ENCODE data around the gene GRIK4.

Gene GRIK4

DNA sequence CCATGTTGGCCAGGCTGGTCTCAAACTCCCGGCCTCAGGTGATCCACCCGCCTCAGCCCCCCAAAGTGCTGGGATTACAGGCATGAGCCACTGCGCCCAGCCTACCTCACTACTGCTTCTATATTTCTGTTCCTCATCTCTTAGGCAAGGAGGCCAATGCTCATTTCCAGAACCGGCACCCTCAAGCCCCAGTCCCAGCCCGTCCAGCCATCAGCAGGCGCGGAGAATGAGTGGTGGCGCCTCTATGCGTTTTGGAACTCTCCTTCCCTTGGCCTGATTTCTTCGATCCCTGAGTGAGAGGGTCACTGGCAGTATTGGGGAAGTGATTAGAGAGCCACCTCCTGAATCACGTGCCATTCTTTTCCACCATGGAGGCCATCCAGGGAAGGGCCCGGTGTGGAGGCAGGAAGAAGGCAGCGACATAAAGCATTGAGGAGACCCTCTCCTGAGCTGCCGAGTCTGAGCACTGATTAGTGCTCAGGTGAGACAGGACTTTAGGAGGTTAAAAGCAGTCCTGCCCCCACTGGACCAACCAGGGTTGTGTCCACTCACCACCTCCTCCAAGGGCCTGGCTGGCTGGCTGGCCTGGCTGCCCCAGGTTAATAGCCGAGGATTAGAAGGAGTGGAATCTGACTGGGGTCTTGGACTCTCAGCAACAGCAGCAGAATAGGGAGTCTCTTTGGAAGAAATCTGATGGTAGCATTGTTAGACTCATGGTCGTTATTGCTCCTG is 8.7 kb downstream of the GRIK4 start:
- Histone ChIP-seq H3K9me3 (ENCODE audit: low read length) (no peaks in the 10 kb centered on the region), H3K9ac (ENCODE audit: low read length) (no peak overlapping the region), H3K27me3 (ENCODE audit: control insufficient read depth in 1 of 2, insufficient read depth in 2 of 2, low read length in 2 of 2) (peaks cover 0 to 4% of the 10 kb centered on the region in 2 donors), H3K4me3 (ENCODE audit: low read depth in 1 of 2, low read length in 2 of 2) (no peak overlapping the region), H3K36me3 (ENCODE audit: insufficient read depth, low read length) (no peaks in the 10 kb centered on the region), H3K4me1 (ENCODE audit: insufficient read depth, low read length) (no peaks in the 10 kb centered on the region), H3K27ac (ENCODE audit: low read depth, low read length) (no peak overlapping the region)

DNA sequence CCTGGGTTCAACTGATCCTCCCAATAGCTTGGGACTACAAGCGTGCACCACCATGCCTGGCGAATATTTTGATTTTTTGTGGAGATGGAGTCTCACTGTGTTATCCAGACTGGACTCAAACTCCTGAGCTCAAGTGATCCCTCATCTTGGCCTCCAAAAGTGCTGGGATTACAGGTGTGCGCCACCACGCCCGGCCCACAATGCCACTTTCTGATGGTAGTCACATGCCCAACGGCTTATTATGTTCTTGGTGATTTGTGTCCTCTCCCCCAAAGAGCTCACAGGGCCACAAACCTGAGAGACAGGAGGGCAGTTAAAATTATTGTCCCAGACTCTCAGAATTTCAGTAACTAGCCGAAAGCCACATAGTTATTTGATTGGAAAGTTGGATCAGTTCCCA is 9.6 kb downstream of the GRIK4 start:
- no peaks in the 10 kb centered on the region for H3K36me3 ChIP-seq (ENCODE audit: insufficient read depth, low read length)
- H3K9ac ChIP-seq (ENCODE audit: low read length), result no peak overlapping the region
- no peaks in the 10 kb centered on the region for H3K4me1 ChIP-seq (ENCODE audit: insufficient read depth, low read length)
- H3K27ac ChIP-seq (ENCODE audit: low read depth, low read length), result no peak overlapping the region
- peaks cover 0 to 4% of the 10 kb centered on the region in 2 donors for H3K27me3 ChIP-seq (ENCODE audit: control insufficient read depth in 1 of 2, insufficient read depth in 2 of 2, low read length in 2 of 2)
- H3K9me3 ChIP-seq (ENCODE audit: low read length), result no peaks in the 10 kb centered on the region
- H3K4me3 ChIP-seq (ENCODE audit: low read depth in 1 of 2, low read length in 2 of 2), result no peak overlapping the region

DNA sequence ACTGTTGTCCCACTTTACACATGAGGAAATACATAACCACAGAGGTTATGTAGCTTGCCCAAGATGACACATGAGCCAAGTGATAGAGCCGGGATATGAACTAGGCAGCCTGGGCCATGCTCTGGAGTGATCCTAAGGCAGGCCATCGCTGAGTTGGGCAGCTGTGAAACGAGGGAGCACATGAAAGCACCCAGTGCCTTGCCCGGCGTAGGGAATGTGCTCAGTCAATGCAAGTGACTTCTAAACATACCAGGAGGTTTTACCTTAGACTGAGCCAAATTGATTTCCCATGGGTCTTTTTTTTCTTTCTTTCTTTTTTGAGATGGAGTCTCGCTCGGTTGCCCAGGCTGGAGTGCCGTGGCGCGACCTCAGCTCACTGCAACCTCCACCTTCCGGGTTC is 10.5 kb downstream of the GRIK4 start:
- H3K4me1 ChIP-seq (ENCODE audit: insufficient read depth, low read length), result no peaks in the 10 kb centered on the region
- peaks cover 0 to 4% of the 10 kb centered on the region in 2 donors for H3K27me3 ChIP-seq (ENCODE audit: control insufficient read depth in 1 of 2, insufficient read depth in 2 of 2, low read length in 2 of 2)
- no peaks in the 10 kb centered on the region for H3K9me3 ChIP-seq (ENCODE audit: low read length)

DNA sequence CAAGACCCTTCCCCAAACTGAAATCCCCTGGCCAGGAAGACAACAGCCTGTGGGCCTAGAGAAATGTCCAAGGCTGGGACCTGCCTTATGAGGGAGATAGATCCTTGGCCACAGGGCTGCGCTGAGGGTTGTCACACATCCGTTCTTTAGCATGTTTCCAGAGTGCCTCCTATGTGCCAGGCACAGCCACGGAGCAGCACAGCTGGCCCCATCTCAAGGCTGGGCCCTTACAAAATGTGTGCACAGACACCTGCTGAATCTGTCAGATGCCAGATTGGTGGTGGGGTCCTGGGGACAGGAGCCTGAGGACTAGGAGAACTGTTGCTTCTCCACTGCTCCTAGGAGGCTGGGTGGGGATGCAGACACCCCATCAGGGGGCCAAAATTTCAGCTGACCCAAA is 11.2 kb downstream of the GRIK4 start:
- no peak overlapping the region for H3K9ac ChIP-seq (ENCODE audit: low read length)
- no peaks in the 10 kb centered on the region for H3K9me3 ChIP-seq (ENCODE audit: low read length)
- H3K27me3 ChIP-seq (ENCODE audit: control insufficient read depth in 1 of 2, insufficient read depth in 2 of 2, low read length in 2 of 2), result peaks cover 0 to 4% of the 10 kb centered on the region in 2 donors
- H3K4me3 ChIP-seq (ENCODE audit: low read depth in 1 of 2, low read length in 2 of 2), result no peak overlapping the region
- no peaks in the 10 kb centered on the region for H3K36me3 ChIP-seq (ENCODE audit: insufficient read depth, low read length)
- H3K27ac ChIP-seq (ENCODE audit: low read depth, low read length), result no peak overlapping the region
- no peaks in the 10 kb centered on the region for H3K4me1 ChIP-seq (ENCODE audit: insufficient read depth, low read length)

More for the DNA sequence above, 10.5 kb downstream of the GRIK4 start:
- no peak overlapping the region for H3K4me3 ChIP-seq (ENCODE audit: low read depth in 1 of 2, low read length in 2 of 2)
- no peaks in the 10 kb centered on the region for H3K36me3 ChIP-seq (ENCODE audit: insufficient read depth, low read length)
- H3K9ac ChIP-seq (ENCODE audit: low read length), result no peak overlapping the region
- H3K27ac ChIP-seq (ENCODE audit: low read depth, low read length), result no peak overlapping the region

DNA sequence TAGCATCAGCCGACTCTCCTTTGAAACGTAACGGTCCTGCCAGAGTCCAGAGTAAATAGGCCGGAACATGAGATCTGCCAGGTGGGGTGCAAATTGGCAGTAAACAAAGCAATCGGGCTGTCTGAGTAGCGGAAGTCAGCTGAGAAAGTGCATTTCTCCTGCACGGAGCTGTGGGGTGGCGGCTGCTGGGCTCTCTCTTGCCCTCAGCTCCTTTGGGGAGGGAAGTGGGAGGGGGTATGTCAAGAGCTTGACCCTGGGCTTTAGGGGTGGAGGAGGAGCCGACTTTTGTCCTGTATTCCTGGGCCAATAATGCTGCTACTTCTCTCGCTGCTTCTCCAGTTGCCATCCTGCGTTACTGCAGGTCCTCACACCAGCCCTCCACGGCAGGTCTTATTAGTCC is 11.6 kb downstream of the GRIK4 start:
- H3K4me3 ChIP-seq (ENCODE audit: low read depth in 1 of 2, low read length in 2 of 2), result no peak overlapping the region
- H3K9ac ChIP-seq (ENCODE audit: low read length), result no peak overlapping the region

DNA sequence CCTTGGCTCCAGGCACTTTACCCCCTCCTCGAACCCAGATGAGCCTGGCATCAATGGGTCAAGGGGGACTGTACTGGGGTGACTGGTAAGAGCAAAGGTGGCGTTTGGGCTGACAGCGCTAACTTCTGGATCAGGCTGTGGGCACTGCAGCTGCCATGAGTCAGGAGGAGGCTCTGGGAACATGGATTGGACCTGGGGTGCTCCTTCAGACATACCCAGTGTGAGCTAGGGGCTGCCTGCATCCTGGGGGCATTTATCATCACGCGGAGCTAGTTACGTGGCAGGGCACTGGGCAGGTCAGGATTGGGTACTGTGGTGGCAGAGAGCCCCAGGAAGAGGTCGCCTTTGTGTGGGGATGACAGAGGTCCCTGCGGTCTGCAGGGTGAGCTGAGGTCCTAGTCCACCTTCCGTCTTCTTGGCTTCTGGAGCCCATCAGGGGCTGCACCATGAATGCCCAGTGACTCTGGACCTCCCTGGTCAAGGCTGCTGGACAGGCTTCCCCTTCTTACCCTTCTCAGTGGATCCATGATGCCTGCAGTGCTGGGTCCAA is 13.1 kb downstream of the GRIK4 start:
- Histone ChIP-seq H3K9ac (ENCODE audit: low read length) (no peak overlapping the region), H3K27me3 (ENCODE audit: control insufficient read depth in 1 of 2, insufficient read depth in 2 of 2, low read length in 2 of 2) (peaks cover 0 to 4% of the 10 kb centered on the region in 2 donors), H3K27ac (ENCODE audit: low read depth, low read length) (no peak overlapping the region), H3K4me1 (ENCODE audit: insufficient read depth, low read length) (no peaks in the 10 kb centered on the region), H3K9me3 (ENCODE audit: low read length) (no peaks in the 10 kb centered on the region), H3K36me3 (ENCODE audit: insufficient read depth, low read length) (no peaks in the 10 kb centered on the region), H3K4me3 (ENCODE audit: low read depth in 1 of 2, low read length in 2 of 2) (no peak overlapping the region)

More for the DNA sequence above, 11.6 kb downstream of the GRIK4 start:
- Histone ChIP-seq H3K27ac (ENCODE audit: low read depth, low read length) (no peak overlapping the region), H3K27me3 (ENCODE audit: control insufficient read depth in 1 of 2, insufficient read depth in 2 of 2, low read length in 2 of 2) (peaks cover 0 to 4% of the 10 kb centered on the region in 2 donors), H3K36me3 (ENCODE audit: insufficient read depth, low read length) (no peaks in the 10 kb centered on the region), H3K4me1 (ENCODE audit: insufficient read depth, low read length) (no peaks in the 10 kb centered on the region), H3K9me3 (ENCODE audit: low read length) (no peaks in the 10 kb centered on the region)

DNA sequence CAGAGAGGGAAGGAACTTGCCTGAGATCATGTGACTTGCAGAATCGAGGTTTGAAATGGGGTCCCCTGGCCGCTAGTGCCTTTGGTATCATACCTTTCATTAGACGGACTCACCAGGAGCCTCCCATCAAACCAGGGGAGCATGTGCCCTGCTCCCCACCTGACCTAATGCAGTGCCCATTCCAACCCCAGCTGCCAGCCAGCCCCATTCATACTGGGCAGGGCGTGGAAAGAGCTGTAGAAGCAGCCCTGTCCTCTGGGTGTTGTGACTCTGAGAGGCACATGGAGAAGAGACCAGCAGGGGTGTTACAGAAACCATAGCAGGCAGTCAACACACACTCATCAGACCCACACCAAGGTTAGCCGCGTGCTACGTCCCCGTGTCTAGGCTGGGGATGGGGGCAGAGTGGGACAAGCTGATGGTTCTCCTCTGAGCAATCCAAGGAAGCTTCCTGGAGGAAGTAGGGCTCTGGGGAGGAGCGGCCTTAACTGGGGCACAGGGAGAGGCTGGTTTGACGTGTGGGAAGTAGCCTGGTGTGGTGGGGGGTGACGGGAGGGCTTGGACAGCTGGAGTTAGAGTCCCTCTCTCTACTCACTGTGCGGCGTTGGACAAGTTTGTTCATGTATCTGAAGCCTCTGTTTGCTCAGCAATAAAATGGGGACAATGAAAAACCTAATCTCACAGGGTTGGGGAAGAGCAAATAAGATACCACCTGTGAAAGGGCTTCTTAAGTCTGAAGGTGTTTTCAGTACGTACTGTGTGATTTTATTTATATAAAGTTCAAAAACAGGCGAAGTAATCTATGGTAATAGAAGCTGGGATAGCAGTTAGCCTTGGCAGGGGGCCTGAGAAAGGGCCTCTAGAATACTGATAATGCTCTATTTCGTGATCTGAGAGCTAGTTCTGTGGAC is 14.0 kb downstream of the GRIK4 start:
- no peaks in the 10 kb centered on the region for H3K9me3 ChIP-seq (ENCODE audit: low read length)
- H3K36me3 ChIP-seq (ENCODE audit: insufficient read depth, low read length), result no peaks in the 10 kb centered on the region
- H3K4me3 ChIP-seq (ENCODE audit: low read depth in 1 of 2, low read length in 2 of 2), result no peak overlapping the region
- no peaks in the 10 kb centered on the region for H3K4me1 ChIP-seq (ENCODE audit: insufficient read depth, low read length)
- H3K27ac ChIP-seq (ENCODE audit: low read depth, low read length), result no peak overlapping the region
- no peak overlapping the region for H3K9ac ChIP-seq (ENCODE audit: low read length)
- H3K27me3 ChIP-seq (ENCODE audit: control insufficient read depth in 1 of 2, insufficient read depth in 2 of 2, low read length in 2 of 2), result peaks cover 0 to 4% of the 10 kb centered on the region in 2 donors

DNA sequence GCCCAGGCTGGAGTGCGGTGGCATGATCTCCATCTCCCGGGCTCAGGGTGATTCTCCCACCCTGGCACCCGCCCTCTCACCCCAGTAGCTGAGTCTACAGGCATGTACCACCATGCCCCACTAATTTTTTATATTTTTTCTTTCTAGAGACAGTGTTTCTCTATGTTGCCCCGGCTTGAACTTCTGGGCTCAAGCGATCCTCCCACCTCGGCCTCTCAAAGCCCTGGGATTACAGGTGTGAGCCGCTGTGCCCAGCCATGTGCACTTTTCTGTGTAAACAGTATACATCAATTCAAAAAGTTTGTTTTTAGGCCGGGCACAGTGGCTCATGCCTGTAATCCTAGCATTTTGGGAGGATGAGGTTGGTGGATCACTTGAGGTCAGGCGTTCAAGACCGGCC is 14.7 kb downstream of the GRIK4 start:
- no peak overlapping the region for H3K27ac ChIP-seq (ENCODE audit: low read depth, low read length)
- no peak overlapping the region for H3K9ac ChIP-seq (ENCODE audit: low read length)
- H3K4me3 ChIP-seq (ENCODE audit: low read depth in 1 of 2, low read length in 2 of 2), result no peak overlapping the region
- no peaks in the 10 kb centered on the region for H3K9me3 ChIP-seq (ENCODE audit: low read length)
- H3K36me3 ChIP-seq (ENCODE audit: insufficient read depth, low read length), result no peaks in the 10 kb centered on the region
- H3K4me1 ChIP-seq (ENCODE audit: insufficient read depth, low read length), result no peaks in the 10 kb centered on the region
- H3K27me3 ChIP-seq (ENCODE audit: control insufficient read depth in 1 of 2, insufficient read depth in 2 of 2, low read length in 2 of 2), result peaks cover 0 to 4% of the 10 kb centered on the region in 2 donors

DNA sequence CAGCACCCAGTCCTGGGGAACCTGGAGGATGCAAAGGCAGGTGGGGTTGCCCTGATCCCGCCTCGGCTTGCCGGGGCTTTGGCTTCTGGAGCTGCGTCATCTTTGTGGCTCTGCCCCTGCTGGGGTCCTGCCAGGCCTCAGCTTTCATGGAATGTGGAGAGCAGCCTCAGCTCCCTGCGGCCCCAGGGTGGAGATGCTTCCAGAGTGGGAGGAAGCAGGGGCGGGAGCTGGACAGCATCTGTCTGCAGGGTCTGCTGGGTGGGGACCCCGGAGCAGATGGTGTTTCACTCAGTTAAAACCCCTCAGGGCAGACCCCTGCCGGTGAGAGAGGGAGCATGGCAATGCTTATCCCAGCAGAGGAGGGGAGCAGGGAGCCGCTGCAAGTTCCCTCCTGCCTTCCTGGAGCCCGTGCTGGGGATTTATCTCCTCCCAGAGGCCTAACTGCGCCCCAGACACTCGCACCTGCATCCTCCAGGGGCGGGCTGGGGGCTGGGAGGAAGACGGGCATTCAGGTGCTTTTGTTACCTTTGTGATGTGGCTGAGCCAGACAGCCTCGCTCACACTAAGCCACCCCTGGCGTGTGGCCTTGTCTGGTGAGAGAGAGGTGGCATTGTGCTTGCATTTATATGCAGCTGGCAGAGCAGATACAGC is 15.7 kb downstream of the GRIK4 start:
- H3K9me3 ChIP-seq (ENCODE audit: low read length), result no peaks in the 10 kb centered on the region
- no peak overlapping the region for H3K27ac ChIP-seq (ENCODE audit: low read depth, low read length)
- no peaks in the 10 kb centered on the region for H3K36me3 ChIP-seq (ENCODE audit: insufficient read depth, low read length)
- peaks cover 0 to 8% of the 10 kb centered on the region in 2 donors for H3K27me3 ChIP-seq (ENCODE audit: control insufficient read depth in 1 of 2, insufficient read depth in 2 of 2, low read length in 2 of 2)
- H3K4me1 ChIP-seq (ENCODE audit: insufficient read depth, low read length), result no peaks in the 10 kb centered on the region
- H3K4me3 ChIP-seq (ENCODE audit: low read depth in 1 of 2, low read length in 2 of 2), result no peak overlapping the region
- H3K9ac ChIP-seq (ENCODE audit: low read length), result no peak overlapping the region

DNA sequence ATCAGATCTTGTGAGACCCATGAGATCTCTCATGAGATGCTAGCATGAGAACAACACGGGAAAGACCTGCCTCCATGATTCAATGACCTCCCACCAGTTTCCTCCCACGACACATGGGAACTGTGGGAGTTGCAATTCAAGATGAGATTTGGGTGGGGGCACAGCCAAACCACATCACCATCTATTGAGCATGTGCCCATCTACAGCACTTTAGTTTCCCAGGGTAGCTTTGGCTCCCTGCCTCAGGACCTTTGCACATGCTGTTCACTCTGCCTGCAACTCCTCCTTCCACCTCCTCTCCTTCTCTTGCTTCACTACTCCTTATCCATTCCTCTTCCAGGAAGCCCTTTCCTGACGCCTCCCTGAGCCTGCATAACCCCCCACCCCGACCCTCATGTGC is 17.2 kb downstream of the GRIK4 start:
- H3K27me3 ChIP-seq (ENCODE audit: control insufficient read depth in 1 of 2, insufficient read depth in 2 of 2, low read length in 2 of 2), result peaks cover 0 to 15% of the 10 kb centered on the region in 2 donors
- H3K36me3 ChIP-seq (ENCODE audit: insufficient read depth, low read length), result no peaks in the 10 kb centered on the region
- no peak overlapping the region for H3K27ac ChIP-seq (ENCODE audit: low read depth, low read length)

DNA sequence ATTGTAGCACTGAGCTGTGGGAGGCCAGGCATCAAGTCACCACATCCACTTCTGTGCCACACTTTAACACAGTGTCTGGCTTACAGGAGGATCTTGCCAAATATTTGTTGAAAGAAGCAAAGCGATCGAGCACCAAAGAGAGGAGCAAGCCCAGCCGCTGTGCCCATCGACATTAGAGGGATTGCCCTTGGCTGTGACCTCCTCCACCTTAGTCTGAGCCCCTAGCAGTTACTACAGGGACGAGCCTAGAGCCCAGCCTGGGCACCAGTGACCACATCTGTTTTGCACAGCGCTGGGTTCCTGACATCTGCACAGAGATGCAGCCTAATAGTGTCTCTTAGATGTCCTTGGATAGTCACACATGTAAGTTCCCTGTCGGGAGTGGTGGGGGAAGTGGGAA is 17.7 kb downstream of the GRIK4 start:
- H3K9me3 ChIP-seq (ENCODE audit: low read length), result no peaks in the 10 kb centered on the region
- H3K27ac ChIP-seq (ENCODE audit: low read depth, low read length), result no peak overlapping the region
- no peak overlapping the region for H3K9ac ChIP-seq (ENCODE audit: low read length)
- no peak overlapping the region for H3K4me3 ChIP-seq (ENCODE audit: low read depth in 1 of 2, low read length in 2 of 2)
- H3K4me1 ChIP-seq (ENCODE audit: insufficient read depth, low read length), result no peaks in the 10 kb centered on the region
- H3K36me3 ChIP-seq (ENCODE audit: insufficient read depth, low read length), result no peaks in the 10 kb centered on the region
- peaks cover 0 to 14% of the 10 kb centered on the region in 2 donors for H3K27me3 ChIP-seq (ENCODE audit: control insufficient read depth in 1 of 2, insufficient read depth in 2 of 2, low read length in 2 of 2)

More for the DNA sequence above, 17.2 kb downstream of the GRIK4 start:
- no peaks in the 10 kb centered on the region for H3K4me1 ChIP-seq (ENCODE audit: insufficient read depth, low read length)
- no peak overlapping the region for H3K9ac ChIP-seq (ENCODE audit: low read length)
- no peak overlapping the region for H3K4me3 ChIP-seq (ENCODE audit: low read depth in 1 of 2, low read length in 2 of 2)
- no peaks in the 10 kb centered on the region for H3K9me3 ChIP-seq (ENCODE audit: low read length)
